GM11168 (cell line): ENCODE measurements around the gene VWC2.

Experiments used
- in situ Hi-C: fragments of 300-500 bp; cut with MboI; formaldehyde crosslinking; loops from one replicate; pipeline ENCODE4 v1.12.0; 2022; ENCODE audit warnings: low sequenced_read_pairs; ENCODE audit not compliant: unreplicated experiment

VWC2 gene

GRCh38 chr7:49894543-49894942, 121.1 kb downstream of the VWC2 start:
- in situ Hi-C loops = no loop called here

- in situ Hi-C loops = no loop called here
Observed at GRCh38 chr7:49911909-49912308, 138.5 kb downstream of the VWC2 start.

- in situ Hi-C loops = no loop called here
Observed at GRCh38 chr7:49926720-49927119, 153.3 kb downstream of the VWC2 start.

GRCh38 chr7:49927631-49928030, 154.2 kb downstream of the VWC2 start:
- in situ Hi-C loops = no loop called here

GRCh38 chr7:49928787-49929186, 155.3 kb downstream of the VWC2 start:
- in situ Hi-C loops = no loop called here

- in situ Hi-C loops = no loop called here
Observed at GRCh38 chr7:49931627-49932026, 158.2 kb downstream of the VWC2 start.

- in situ Hi-C loops = no loop called here
Observed at GRCh38 chr7:49937608-49938007, 164.2 kb downstream of the VWC2 start.
